ENCODE data around the gene MTSS2. TPM values are rescaled to one million over a fixed set of nuclear protein-coding genes. Genes with fewer than 3 reads are reported as not detected.

The MTSS2 gene
- polyA plus RNA-seq, 1 donor from 2014 or later = 20.4 TPM

GRCh38 chr16:70695331-70696070, 9.6 kb upstream of the MTSS2 start:
- no peak overlapping the region for H3K4me3 ChIP-seq (ENCODE audit: low read length)
- TF ChIP-seq REST (IDR thresholded peaks at IDR 0.05; ENCODE audit: borderline replicate concordance) (no peak), MXI1 (conservative IDR thresholded peaks at IDR 0.05; ENCODE audit: poor library complexity, severe bottlenecking) (no peak), TAF1 (IDR thresholded peaks at IDR 0.05; ENCODE audit: low read depth) (no peak), EZH2 (IDR thresholded peaks at IDR 0.05; ENCODE audit: borderline replicate concordance, insufficient read depth, low read length, poor library complexity, severe bottlenecking) (no peak), EP300 (conservative IDR thresholded peaks at IDR 0.05; ENCODE audit: poor library complexity, severe bottlenecking) (no peak), POLR2AphosphoS5 (IDR thresholded peaks at IDR 0.05) (no peak), SMC3 (conservative IDR thresholded peaks at IDR 0.05; ENCODE audit: poor library complexity) (no peak), RAD21 (conservative IDR thresholded peaks at IDR 0.05) (no peak)
- TF ChIP-seq, protein P1, sequence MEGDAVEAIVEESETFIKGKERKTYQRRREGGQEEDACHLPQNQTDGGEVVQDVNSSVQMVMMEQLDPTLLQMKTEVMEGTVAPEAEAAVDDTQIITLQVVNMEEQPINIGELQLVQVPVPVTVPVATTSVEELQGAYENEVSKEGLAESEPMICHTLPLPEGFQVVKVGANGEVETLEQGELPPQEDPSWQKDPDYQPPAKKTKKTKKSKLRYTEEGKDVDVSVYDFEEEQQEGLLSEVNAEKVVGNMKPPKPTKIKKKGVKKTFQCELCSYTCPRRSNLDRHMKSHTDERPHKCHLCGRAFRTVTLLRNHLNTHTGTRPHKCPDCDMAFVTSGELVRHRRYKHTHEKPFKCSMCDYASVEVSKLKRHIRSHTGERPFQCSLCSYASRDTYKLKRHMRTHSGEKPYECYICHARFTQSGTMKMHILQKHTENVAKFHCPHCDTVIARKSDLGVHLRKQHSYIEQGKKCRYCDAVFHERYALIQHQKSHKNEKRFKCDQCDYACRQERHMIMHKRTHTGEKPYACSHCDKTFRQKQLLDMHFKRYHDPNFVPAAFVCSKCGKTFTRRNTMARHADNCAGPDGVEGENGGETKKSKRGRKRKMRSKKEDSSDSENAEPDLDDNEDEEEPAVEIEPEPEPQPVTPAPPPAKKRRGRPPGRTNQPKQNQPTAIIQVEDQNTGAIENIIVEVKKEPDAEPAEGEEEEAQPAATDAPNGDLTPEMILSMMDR (IDR thresholded peaks at IDR 0.05; ENCODE audit: poor library complexity, severe bottlenecking) = no peak
- H3F3A ChIP-seq (ENCODE audit: insufficient read depth, low read length, poor library complexity, severe bottlenecking) = no peaks in the 10 kb centered on the region
- no peaks in the 10 kb centered on the region for H3K9me3 ChIP-seq (ENCODE audit: low read length)
- H3K9ac ChIP-seq (ENCODE audit: low read length) = no peak overlapping the region
- H3K36me3 ChIP-seq (ENCODE audit: insufficient read depth, low read length) = no peaks in the 10 kb centered on the region
- no peaks in the 10 kb centered on the region for H3K79me2 ChIP-seq (replicated peaks; ENCODE audit: insufficient read depth, low read length)
- no peaks in the 10 kb centered on the region for H3K9me2 ChIP-seq (ENCODE audit: insufficient read depth, low read length)
- H3K4me2 ChIP-seq (ENCODE audit: low read length) = no peak overlapping the region
- no peak overlapping the region for H2AFZ ChIP-seq (ENCODE audit: low read depth, low read length)
- H3K27me3 ChIP-seq (ENCODE audit: insufficient read depth, low read depth, low read length) = no peaks in the 10 kb centered on the region
- no peaks in the 10 kb centered on the region for H4K20me1 ChIP-seq (ENCODE audit: insufficient read depth)
- no peak overlapping the region for H3K27ac ChIP-seq (ENCODE audit: low read length)

DNA sequence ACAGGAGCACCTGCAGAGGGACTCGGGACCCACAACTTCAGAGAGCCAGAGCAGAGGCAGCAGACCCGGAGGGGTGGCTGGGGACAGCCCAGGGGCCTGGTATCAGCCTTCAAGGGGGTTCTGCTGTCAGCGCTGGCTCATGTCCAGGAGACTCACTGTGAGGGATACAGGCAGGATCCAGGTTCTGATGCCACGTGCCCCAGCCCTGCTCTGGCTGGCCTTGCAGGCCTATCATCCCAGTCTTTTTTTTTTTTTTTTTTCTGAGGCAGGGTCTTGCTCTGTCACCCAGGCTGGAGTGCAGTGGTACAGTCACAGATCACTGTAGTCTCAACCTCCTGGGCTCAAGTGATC, 9.0 kb upstream of the MTSS2 start:
- Histone ChIP-seq H3K79me2 (replicated peaks; ENCODE audit: insufficient read depth, low read length) (no peaks in the 10 kb centered on the region), H3K27ac (ENCODE audit: low read length) (no peak overlapping the region), H3K27me3 (ENCODE audit: insufficient read depth, low read depth, low read length) (no peaks in the 10 kb centered on the region), H3K36me3 (ENCODE audit: insufficient read depth, low read length) (no peaks in the 10 kb centered on the region), H3F3A (ENCODE audit: insufficient read depth, low read length, poor library complexity, severe bottlenecking) (no peaks in the 10 kb centered on the region), H3K4me2 (ENCODE audit: low read length) (no peak overlapping the region), H3K4me3 (ENCODE audit: low read length) (no peak overlapping the region), H3K9ac (ENCODE audit: low read length) (no peak overlapping the region), H3K9me2 (ENCODE audit: insufficient read depth, low read length) (no peaks in the 10 kb centered on the region), H4K20me1 (ENCODE audit: insufficient read depth) (no peaks in the 10 kb centered on the region), H2AFZ (ENCODE audit: low read depth, low read length) (no peak overlapping the region), H3K9me3 (ENCODE audit: low read length) (no peaks in the 10 kb centered on the region)
- TF ChIP-seq TAF1 (IDR thresholded peaks at IDR 0.05; ENCODE audit: low read depth) = no peak
- no peak for TF ChIP-seq REST (IDR thresholded peaks at IDR 0.05; ENCODE audit: borderline replicate concordance)
- no peak for TF ChIP-seq EZH2 (IDR thresholded peaks at IDR 0.05; ENCODE audit: borderline replicate concordance, insufficient read depth, low read length, poor library complexity, severe bottlenecking)
- TF ChIP-seq EP300 (conservative IDR thresholded peaks at IDR 0.05; ENCODE audit: poor library complexity, severe bottlenecking) = no peak
- no peak for TF ChIP-seq POLR2AphosphoS5 (IDR thresholded peaks at IDR 0.05)
- TF ChIP-seq MXI1 (conservative IDR thresholded peaks at IDR 0.05; ENCODE audit: poor library complexity, severe bottlenecking) = no peak
- no peak for TF ChIP-seq RAD21 (conservative IDR thresholded peaks at IDR 0.05)
- TF ChIP-seq, protein P1 (IDR thresholded peaks at IDR 0.05; ENCODE audit: poor library complexity, severe bottlenecking) = no peak
- no peak for TF ChIP-seq SMC3 (conservative IDR thresholded peaks at IDR 0.05; ENCODE audit: poor library complexity)
